Posterior cingulate gyrus (tissue), 11 donors: ENCODE measurements around the gene CDKN2B.
"Not testable (repeated sequence)": the region's sequence is repeated elsewhere in the genome, so short reads cannot be mapped to it uniquely, and the experiment has no call there.

Experiments
- DNase-seq, 10 donors: peaks; one replicate each; pipeline versions ENCODE4 v3.0.0 to v3.0.0-alpha.2; 2020 to 2021; ENCODE audit warnings: mixed read lengths in 3 of 10
- intact Hi-C: fragments of 100-400 bp; cut with DNase I; formaldehyde crosslinking; loops from one replicate; pipeline ENCODE4 v1.15.1; 2023

Gene CDKN2B

DNA sequence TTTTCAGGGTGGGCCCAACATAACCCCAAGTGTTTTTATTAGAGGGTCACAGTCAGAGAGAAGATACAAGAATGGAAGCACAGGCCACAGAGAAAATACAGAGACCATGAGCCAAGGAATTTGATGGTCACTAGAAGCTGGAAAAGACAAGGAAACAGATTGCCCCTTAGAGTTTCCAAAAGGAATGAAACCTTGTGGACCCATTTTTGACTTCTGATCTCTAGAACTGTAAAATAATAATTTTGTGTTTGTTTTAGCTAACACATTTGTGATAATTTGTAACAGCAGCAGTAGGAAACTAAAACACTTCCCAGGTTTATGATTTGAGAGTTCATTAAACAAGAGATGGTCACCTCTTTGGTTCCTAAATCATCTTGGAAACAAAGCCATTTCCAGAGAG is 36.7 kb downstream of the CDKN2B start:
- no peak for DNase-seq
- intact Hi-C loops, result no loop called here

DNA sequence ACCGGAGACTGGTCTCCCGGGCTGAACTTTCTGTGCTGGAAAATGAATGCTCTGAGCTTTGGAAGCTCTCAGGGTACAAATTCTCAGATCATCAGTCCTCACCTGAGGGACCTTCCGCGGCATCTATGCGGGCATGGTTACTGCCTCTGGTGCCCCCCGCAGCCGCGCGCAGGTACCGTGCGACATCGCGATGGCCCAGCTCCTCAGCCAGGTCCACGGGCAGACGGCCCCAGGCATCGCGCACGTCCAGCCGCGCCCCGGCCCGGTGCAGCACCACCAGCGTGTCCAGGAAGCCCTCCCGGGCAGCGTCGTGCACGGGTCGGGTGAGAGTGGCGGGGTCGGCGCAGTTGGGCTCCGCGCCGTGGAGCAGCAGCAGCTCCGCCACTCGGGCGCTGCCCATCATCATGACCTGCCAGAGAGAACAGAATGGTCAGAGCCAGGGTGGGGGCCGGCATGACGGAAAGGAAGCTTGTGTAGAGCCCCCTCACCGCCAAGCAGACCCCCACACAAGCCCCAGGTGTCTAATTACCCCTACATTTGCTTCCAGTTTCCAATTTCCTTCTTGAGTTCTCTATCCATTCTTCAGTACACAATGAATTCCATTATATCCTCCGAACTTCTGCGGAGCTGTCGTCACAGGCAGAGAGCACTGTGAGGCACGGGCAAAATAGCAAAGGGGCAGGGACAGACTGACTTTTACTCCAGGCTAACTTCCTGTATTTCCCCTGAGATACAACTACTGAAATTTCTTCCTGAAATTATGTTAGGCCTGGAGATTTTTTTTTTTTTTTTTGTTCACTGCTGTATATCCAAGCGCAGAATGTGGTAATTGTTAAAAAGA is 38.1 kb downstream of the CDKN2B start:
- intact Hi-C loops, result no loop called here
- DNase-seq, result peak in 2 of 10 donors; percentile 70 to 83

DNA sequence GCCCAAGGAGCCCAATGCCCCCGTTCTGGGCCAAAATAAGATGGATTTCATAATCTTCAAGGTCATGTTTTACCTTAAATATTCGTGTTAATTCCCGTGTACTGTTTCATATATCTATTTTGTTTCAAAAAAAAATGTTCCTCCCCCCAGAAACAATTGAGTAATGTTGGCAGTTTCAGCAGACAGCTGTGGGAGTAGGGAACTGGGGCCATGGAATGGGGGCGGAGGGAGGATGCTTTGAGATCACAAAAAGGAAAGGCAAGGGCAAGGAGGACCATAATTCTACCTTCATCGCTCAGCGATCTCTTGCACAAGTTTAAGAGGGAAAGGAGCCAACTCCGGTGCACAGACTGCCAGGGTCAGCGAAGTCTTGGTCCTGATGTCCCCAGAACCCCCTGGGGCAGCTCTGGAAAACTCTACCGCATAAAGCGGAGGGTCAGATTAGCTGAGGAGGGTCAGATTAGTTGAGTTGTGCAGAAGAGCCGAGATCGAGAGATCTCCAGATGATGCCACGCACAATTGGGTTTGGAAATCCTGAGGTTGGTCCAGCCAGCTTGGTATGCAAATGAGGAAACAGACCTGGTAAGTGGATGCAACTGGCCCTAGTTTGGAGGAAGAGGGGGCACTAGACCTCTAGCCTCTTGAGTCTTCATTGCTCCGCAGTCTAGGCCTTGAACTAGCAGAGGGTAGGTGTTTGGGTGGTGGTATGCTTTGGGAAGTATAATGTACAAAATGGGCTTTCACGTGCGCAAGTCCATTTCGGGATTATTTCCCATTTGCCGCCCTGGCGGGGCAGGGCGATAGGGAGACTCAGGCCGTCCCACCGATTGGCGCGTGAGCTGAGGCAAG is 38.9 kb downstream of the CDKN2B start:
- peak in 1 of 10 donors; percentile 35 for DNase-seq
- intact Hi-C loops, result no loop called here

DNA sequence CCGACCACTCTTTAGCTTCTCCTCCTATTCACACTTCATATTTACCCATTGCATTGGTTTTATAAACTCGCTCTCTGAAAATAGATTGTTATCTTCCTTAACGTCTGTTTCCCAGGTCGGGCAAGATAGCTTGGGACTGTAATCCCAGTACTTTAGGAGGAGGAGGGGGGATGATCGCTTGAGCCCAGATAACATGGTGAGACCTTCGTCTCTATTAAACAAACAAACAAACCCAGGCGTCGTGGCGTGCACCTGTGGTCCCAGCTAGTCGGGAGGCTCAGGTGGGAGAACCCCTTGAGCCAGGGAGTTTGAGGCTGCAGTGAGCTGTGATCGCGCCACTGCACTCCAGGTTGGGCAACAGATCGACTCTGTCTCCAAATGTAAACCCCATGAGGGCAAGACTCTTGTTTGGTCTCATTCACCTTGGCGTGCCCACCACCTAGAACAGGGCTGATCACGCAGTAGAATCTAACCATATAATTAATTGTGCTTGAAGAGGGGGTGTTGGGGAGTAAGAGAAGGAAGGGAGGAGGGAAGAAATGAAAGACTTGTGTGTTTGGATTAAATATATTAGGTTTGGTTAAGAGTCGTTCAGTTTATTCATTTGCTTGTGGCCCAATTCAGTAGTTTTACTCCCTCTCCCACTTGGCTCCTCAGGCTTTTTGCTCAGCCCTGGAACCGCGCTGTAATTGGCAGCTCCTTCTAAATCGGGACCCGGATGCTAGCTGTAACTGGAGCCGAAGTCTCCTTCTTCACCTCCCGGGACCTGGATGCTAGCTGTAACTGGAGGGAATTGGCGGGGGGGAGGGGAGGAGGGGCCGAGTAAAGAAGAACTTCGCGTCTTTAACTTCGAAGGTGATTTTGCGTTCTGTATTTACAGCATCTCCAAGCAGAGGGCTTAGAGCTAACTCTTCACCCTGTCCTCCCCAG is 39.8 kb downstream of the CDKN2B start:
- no peak for DNase-seq
- intact Hi-C loops, result no loop called here

DNA sequence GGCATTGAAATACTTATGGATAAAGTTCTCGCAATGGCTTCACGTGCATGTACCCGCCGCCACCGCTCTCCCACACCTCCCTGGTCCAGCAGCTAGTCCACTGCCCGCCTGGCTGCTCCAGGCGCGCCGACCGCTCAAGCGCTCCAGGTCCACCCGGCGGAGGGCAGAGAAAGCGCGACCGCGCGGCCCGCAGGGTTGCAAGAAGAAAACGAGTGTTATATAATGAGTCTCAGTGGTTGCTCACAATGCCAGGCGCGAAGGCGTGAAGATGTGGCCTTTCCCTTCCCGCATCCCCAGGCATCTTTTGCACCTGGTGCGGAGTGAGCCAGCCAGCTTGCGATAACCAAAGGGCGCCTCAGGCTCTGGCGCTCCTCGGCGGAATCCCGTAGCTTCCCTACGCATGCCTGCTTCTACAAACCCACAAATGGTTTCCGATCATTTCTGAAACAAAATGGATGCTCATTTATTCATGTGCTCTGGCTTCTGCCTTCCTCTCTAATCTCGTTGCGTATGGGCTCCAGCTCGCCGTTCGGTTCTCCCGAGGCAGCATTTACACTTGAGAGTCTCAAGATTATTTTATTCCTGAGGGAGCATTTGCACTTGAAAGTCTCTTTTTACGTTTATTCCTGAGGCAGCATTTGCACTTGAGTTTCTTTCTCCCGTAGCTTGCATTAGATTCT is 40.6 kb downstream of the CDKN2B start:
- intact Hi-C loops, result no loop called here
- peak in 1 of 10 donors; percentile 42 for DNase-seq

DNA sequence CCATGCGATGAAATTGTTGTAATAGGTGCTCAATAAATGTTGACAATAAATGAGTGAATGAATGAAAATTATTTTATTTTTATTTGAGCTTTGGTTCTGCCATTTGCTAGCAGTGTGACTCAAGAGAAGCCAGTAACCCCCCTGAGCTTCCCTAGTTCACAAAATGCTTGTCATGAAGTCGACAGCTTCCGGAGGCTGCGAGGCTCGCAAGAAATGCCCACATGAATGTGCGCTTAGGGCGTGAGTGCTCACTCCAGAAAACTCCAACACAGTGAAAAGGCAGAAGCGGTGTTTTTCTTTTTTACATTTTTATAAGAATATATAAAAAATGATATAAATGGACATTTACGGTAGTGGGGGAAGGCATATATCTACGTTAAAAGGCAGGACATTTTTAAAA is 41.4 kb downstream of the CDKN2B start:
- intact Hi-C loops, result no loop called here

DNA sequence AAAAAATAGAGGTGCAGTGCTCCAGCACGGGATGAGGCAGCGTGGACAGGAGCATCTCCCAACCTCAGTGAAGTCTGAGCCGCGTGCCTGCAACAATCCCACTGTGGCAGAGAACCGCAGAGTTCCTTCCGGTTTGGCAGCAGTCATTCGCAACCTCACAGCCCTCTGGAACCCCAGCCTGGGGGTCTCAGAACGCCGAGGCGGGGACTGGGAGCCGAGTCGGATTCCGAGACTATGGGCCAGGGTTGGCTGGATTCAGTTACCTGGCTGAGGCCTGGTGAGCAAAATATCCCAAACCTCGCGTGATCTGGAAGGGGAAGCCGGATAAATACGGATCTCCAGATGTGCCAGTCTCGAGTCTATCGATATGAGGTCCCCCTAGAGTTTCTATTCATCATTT is 41.9 kb downstream of the CDKN2B start:
- DNase-seq, result peak in 1 of 10 donors; percentile 55
- intact Hi-C loops, result no loop called here

More for the DNA sequence above, 41.4 kb downstream of the CDKN2B start:
- peak in 1 of 10 donors; percentile 24 for DNase-seq

DNA sequence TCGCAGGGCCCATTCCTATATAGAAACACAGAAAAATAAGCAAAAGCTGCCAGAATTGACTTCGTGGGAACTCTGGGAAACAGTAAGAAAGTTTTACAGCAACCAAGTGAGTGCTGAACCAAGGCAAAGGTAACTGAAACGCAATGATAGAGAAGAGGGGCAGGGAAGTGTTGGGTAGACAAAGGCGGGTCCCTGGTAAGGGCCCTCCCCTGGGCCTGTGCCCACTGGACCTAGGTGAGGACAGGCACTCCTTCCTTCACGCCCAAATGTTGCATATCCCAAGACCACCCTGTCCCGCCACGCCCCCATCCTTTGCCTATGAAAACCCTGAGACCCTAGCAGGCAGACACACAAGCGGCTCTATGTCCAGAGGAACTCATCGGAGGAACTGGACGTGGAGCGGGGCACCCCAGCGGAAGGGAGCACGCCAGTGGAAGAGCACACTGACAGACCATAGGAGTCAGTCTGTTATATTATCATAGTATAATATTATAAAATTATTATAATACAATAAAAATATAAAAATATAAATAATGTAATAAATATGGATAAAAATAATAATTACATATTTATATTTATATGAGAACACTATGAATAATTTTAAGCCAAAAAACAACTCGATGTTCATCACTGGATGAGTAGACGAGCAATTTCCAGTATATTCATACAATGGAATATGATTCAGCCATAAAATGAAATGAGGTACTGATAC is 42.8 kb downstream of the CDKN2B start:
- intact Hi-C loops, result no loop called here
- DNase-seq, result peak in 1 of 10 donors; percentile 52

DNA sequence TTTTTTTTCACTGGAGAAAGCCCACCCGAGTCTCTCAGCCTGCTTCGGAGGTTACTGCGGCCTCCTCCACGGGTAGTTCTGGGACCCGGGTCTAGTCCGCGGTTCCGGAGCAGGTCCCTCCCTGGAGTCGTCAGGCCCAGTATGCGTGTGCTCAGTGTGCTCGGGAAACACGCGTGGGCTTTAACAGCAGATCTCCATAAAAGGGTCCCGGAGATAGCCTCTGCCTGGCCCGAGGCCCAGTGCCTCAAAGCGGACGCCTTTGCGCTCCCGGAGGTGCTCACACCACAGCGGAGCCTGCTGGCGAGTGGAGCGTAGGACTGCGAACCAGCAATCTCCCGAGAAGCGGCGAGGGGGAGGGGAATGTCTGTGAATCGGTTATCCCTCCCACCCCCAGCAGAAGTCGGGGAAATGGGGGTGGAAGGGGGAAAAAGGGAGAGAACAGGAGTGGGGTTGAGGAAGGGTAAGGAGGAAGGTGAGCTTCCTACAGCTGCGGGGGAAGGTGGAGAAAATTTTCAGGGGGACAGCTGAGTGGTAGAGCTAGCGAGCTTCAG is 43.6 kb downstream of the CDKN2B start:
- intact Hi-C loops, result no loop called here
- DNase-seq, result peak in 1 of 10 donors; percentile 56

DNA sequence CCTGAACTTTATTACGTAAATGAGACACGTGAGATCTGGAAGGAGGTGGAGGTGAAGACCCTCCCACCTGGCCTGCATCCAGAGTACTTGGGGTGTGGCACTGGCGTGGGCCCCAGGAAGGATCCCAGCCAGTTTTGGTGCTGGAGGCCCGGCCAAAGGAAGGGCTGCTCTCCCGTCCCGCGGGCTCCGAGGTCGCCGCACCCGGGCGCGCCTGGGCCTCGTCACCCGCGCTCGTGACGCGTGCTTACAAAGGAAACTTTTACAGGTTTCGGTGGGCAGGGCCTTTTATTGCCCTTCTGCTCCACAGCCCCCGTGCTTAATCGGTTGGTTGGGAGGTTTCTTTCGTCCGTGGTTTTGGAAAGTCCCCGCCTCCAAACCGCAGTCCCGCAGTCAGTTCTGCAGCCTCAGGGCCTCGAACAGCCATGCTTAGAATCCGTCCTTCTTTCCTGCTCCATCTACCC is 44.1 kb downstream of the CDKN2B start:
- peak in 1 of 10 donors; percentile 51 for DNase-seq
- intact Hi-C loops, result no loop called here

DNA sequence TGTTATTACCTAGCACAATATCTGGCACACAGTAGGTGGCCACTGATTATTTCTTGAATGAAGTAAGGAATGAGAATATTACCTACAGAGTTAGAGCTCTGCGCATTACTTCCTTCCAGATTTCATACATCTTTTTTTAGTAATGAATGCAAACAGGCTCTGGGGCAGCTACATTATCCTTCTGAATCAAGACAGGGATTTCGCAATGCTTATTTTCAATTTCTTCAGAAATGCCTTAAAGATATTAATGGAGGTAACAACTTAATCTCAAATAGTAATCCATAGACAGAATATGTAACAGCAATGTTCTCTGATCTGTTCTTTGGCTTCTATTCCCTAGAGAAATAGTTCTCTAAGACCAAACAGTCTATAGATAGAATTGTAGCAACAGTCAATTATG is 47.5 kb downstream of the CDKN2B start:
- intact Hi-C loops, result no loop called here
- no peak for DNase-seq

DNA sequence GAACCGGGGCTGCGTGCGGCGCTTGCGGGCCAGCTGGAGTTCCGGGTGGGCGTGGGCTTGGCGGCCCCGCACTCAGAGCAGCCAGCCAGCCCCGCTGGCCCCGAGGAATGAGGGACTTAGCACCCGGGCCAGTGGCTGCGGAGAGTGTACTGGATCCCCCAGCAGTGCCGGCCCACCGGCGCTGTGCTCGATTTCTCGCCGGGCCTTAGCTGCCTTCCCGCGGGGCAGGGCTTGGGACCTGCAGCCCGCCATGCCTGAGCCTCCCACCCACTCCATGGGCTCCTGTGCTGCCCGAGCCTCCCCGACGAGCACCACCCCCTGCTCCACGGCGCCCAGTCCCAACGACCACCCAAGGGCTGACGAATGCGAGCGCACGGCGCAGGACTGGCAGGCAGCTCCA is 49.8 kb downstream of the CDKN2B start:
- DNase-seq, result peak in 1 of 10 donors; percentile 33
- intact Hi-C loops, result not testable (repeated sequence)

DNA sequence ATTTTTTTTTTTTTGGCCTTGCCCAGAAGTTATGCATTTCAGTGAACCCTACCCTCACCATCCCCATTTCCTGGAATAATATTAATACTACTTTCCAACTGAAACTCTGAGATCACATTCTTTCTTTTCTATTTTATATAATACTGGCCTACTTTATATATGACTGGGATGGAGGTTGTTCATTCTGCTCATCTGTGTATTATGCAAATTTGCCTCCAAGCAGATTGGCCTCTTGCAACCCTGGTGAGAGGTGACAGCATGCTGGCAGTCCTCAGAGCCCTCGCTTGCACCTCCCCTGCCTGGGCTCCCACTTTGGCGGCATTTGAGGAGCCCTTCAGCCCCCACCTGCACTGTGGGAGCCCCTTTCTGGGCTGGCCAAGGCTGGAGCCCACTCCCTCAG is 50.3 kb downstream of the CDKN2B start:
- intact Hi-C loops, result no loop called here

More for the DNA sequence above, 50.3 kb downstream of the CDKN2B start:
- DNase-seq, result peak in 1 of 10 donors; percentile 40
